SK-N-SH (cell line): ENCODE measurements around the gene GPR107. TPM values are rescaled to one million over a fixed set of nuclear protein-coding genes. Genes with fewer than 3 reads are reported as not detected.

Experiments used
- CTCF ChIA-PET: fragments of 300-600, 350-600 bp; formaldehyde crosslinking; extraction: SDS; loops from one replicate; lab custom pipeline; 2021; lab: Yijun Ruan, JAX
- POLR2A ChIA-PET: fragments of 350-600 bp; sonication (Branson Sonifier 250); formaldehyde crosslinking; extraction: SDS; loops from one replicate; lab custom pipeline; 2020; ENCODE audit warnings: antibody characterized with exemption, inconsistent platforms; lab: Yijun Ruan, JAX
- DNase-seq: peaks from one replicate; pipeline ENCODE4 v3.0.0; 2012
- H2AFZ ChIP-seq: fragments of 200-600 bp; sonication (generic); 2 replicates; pipeline ENCODE4 v1.8.1; 2016; ENCODE audit warnings: antibody characterized with exemption, mild to moderate bottlenecking, low read depth
- H3F3A ChIP-seq: fragments of 200-600 bp; sonication (generic); replicated peaks from 2 replicates; pipeline ENCODE3; 2016; ENCODE audit warnings: antibody characterized with exemption, mild to moderate bottlenecking; ENCODE audit not compliant: insufficient read depth
- H3K27ac ChIP-seq, 2 experiments: fragments of 200-500 bp in 1 of 2; fragments of 200-600 bp in 1 of 2; sonication (Bioruptor generic) in 1 of 2; sonication (generic), shearing (Covaris generic) in 1 of 2; 2 replicates each; pipeline versions ENCODE4 v1.5.1 to v1.6.1; 2014 to 2016; ENCODE audit warnings: low read depth in 2 of 2, inconsistent platforms in 1 of 2, low read length in 1 of 2, mild to moderate bottlenecking in 1 of 2, mixed read lengths in 1 of 2
- H3K27me3 ChIP-seq: fragments of 200-600 bp; sonication (generic), shearing (Covaris generic); 2 replicates; pipeline ENCODE4 v1.6.1; 2016; ENCODE audit warnings: mixed run types; ENCODE audit not compliant: insufficient read depth
- H3K36me3 ChIP-seq, 2 experiments: fragments of 200-500 bp in 1 of 2; fragments of 200-600 bp in 1 of 2; sonication (Bioruptor generic) in 1 of 2; sonication (generic) in 1 of 2; replicated peaks in 1 of 2; 2 replicates each; pipeline versions ENCODE3 to v1.5.1; 2014 to 2016; ENCODE audit warnings: low read length in 1 of 2, mild to moderate bottlenecking in 1 of 2; ENCODE audit not compliant: insufficient read depth in 2 of 2, control insufficient read depth in 1 of 2
- H3K4me1 ChIP-seq, 2 experiments: fragments of 200-500 bp in 1 of 2; fragments of 200-600 bp in 1 of 2; sonication (Bioruptor generic) in 1 of 2; sonication (generic), shearing (Covaris generic) in 1 of 2; 2 replicates each; pipeline versions ENCODE4 v1.5.1 to v1.6.1; 2014 to 2016; ENCODE audit warnings: low read depth in 1 of 2, low read length in 1 of 2, mixed run types in 1 of 2; ENCODE audit not compliant: insufficient read depth in 2 of 2, control insufficient read depth in 1 of 2
- H3K4me2 ChIP-seq: fragments of 200-600 bp; sonication (generic), shearing (Covaris generic); 2 replicates; pipeline ENCODE4 v1.6.1; 2017; ENCODE audit warnings: mixed run types
- H3K4me3 ChIP-seq, 2 experiments: fragments of 200-500 bp in 1 of 2; fragments of 200-600 bp in 1 of 2; sonication (Bioruptor generic) in 1 of 2; sonication (generic), shearing (Covaris generic) in 1 of 2; 2 replicates each; pipeline versions ENCODE4 v1.5.1 to v1.8.1; 2014 to 2016; ENCODE audit warnings: low read depth in 2 of 2, inconsistent platforms in 1 of 2, low read length in 1 of 2, mild to moderate bottlenecking in 1 of 2, mixed read lengths in 1 of 2, moderate library complexity in 1 of 2
- H3K79me2 ChIP-seq: fragments of 200-600 bp; sonication (generic); 2 replicates; pipeline ENCODE4 v1.8.1; 2017; ENCODE audit warnings: mild to moderate bottlenecking; ENCODE audit not compliant: insufficient read depth
- H3K9ac ChIP-seq: fragments of 200-600 bp; sonication (generic); 2 replicates; pipeline ENCODE4 v1.6.1; 2017; ENCODE audit warnings: mixed run types
- H3K9me2 ChIP-seq: fragments of 200-600 bp; sonication (generic); 2 replicates; pipeline ENCODE4 v1.6.1; 2017; ENCODE audit warnings: mixed run types
- H3K9me3 ChIP-seq: fragments of 200-600 bp; sonication (generic); 2 replicates; pipeline ENCODE4 v1.6.1; 2017; ENCODE audit warnings: mixed run types, mild to moderate bottlenecking, moderate library complexity
- H4K20me1 ChIP-seq: fragments of 200-600 bp; sonication (generic); 2 replicates; pipeline ENCODE4 v1.6.1; 2017; ENCODE audit warnings: mild to moderate bottlenecking, mixed run types; ENCODE audit not compliant: insufficient read depth
- ELF1 ChIP-seq: IDR thresholded peaks from 2 replicates; pipeline ENCODE4 v1.4.0; 2012
- EP300 ChIP-seq, 2 experiments: IDR thresholded peaks; 2 replicates each; pipeline versions ENCODE4 v1.4.0 to v1.6.1; 2012; ENCODE audit warnings: borderline replicate concordance in 1 of 2, low read depth in 1 of 2, low read length in 1 of 2
- FOSL2 ChIP-seq: IDR thresholded peaks from 2 replicates; pipeline ENCODE4 v1.4.0; 2012; ENCODE audit warnings: low read depth, mild to moderate bottlenecking, moderate library complexity, borderline replicate concordance
- GABPA ChIP-seq: IDR thresholded peaks from 2 replicates; pipeline ENCODE4 v1.4.0; 2012; ENCODE audit warnings: low read depth, mild to moderate bottlenecking
- JUND ChIP-seq: IDR thresholded peaks from 2 replicates; pipeline ENCODE4 v1.4.0; 2012
- RFX5 ChIP-seq: IDR thresholded peaks from 2 replicates; pipeline ENCODE4 v1.6.1; 2012; ENCODE audit warnings: mild to moderate bottlenecking, improper control_type of control experiment, low read length
- RXRA ChIP-seq: IDR thresholded peaks from 2 replicates; pipeline ENCODE4 v1.4.0; 2012; ENCODE audit warnings: low read depth, mild to moderate bottlenecking, borderline replicate concordance
- SIN3A ChIP-seq: IDR thresholded peaks from 2 replicates; pipeline ENCODE4 v1.6.1; 2012; ENCODE audit warnings: low read depth, mild to moderate bottlenecking, low read length, moderate library complexity, borderline replicate concordance
- TAF1 ChIP-seq: IDR thresholded peaks from 2 replicates; pipeline ENCODE4 v1.6.1; 2012; ENCODE audit warnings: low read depth, mild to moderate bottlenecking, low read length, moderate library complexity, borderline replicate concordance
- TCF12 ChIP-seq: IDR thresholded peaks from 2 replicates; pipeline ENCODE4 v1.4.0; 2012
- TEAD4 ChIP-seq: IDR thresholded peaks from 2 replicates; pipeline ENCODE4 v1.4.0; 2012; ENCODE audit warnings: mild to moderate bottlenecking, borderline replicate concordance; ENCODE audit not compliant: insufficient read depth
- USF2 ChIP-seq: fragments of 150-350 bp; IDR thresholded peaks from 2 replicates; pipeline ENCODE4 v1.6.1; 2017; ENCODE audit warnings: antibody characterized with exemption, low read length, low read depth, borderline replicate concordance
- YY1 ChIP-seq: IDR thresholded peaks from 2 replicates; pipeline ENCODE4 v1.4.0; 2012; ENCODE audit warnings: low read depth, mild to moderate bottlenecking
- WGBS: methylation state at CpG from one replicate; pipeline ENCODE4 v1.1.6; 2017; ENCODE audit warnings: low lambda C conversion rate; 5-methylcytosine and 5-hydroxymethylcytosine counted together
- polyA plus RNA-seq, 3 experiments: library from polyadenylated mRNA; depleted of rRNA; stranded (reverse); fragments of >200 nt; gene quantifications; 2 replicates each; pipeline ENCODE4 v1.2.3, GENCODE V29; 2012
- TF ChIP-seq, protein P1 (sequence below): IDR thresholded peaks from 2 replicates; pipeline ENCODE4 v1.4.0; 2012; ENCODE audit warnings: low read depth, borderline replicate concordance
- TF ChIP-seq, protein P2 (sequence below): IDR thresholded peaks from 2 replicates; pipeline ENCODE4 v1.4.0; 2012; ENCODE audit warnings: low read depth, borderline replicate concordance
- TF ChIP-seq, protein P3 (sequence below): IDR thresholded peaks from 2 replicates; pipeline ENCODE4; 2012
- TF ChIP-seq, protein P4 (sequence below): IDR thresholded peaks from 2 replicates; pipeline ENCODE4 v1.4.0; 2012; ENCODE audit warnings: low read depth
- TF ChIP-seq, protein P5 (sequence below): fragments of 150-350 bp; IDR thresholded peaks from 2 replicates; pipeline ENCODE4 v1.6.1; 2016; ENCODE audit warnings: mild to moderate bottlenecking, low read depth, low read length

Gene GPR107
- polyA plus RNA-seq, 1 of the 3 experiments (the other 2 are of a cell fraction), result 23.0 TPM

- 52% methylated on average over 9 of the region's 11 CpGs for WGBS
- H3K4me1 ChIP-seq, result peaks cover 21 to 25% of the 10 kb centered on the region in 2 experiments; a peak in 3 of 4 replicates
- peaks cover 7 to 13% of the 10 kb centered on the region in 2 experiments for H3K36me3 ChIP-seq
- no peaks in the 10 kb centered on the region; the same call in 1 of the 2 replicates for H3K79me2 ChIP-seq
- ChIA-PET CTCF (interaction anchor here (0.7 to 6.3 kb wide), 8 partner anchors 11 to 225 kb away, joined by 3 to 54 read pairs (median 4); no protein-coding TSS in a partner anchor), POLR2A (no interaction called here)
- peaks cover 10% of the 10 kb centered on the region for H3F3A ChIP-seq
- peak overlapping the region; percentile 39; the same call in 1 of the 2 replicates for H3K9ac ChIP-seq
- no peak overlapping the region; the same call in 1 of the 2 replicates for H2AFZ ChIP-seq
- no peaks in the 10 kb centered on the region for H3K9me3 ChIP-seq
- no peak overlapping the region for H3K4me3 ChIP-seq
- DNase-seq, result no peak
- no peaks in the 10 kb centered on the region for H3K9me2 ChIP-seq
- H3K27ac ChIP-seq, result peak overlapping the region; percentile 68 to 80
- H3K27me3 ChIP-seq, result no peaks in the 10 kb centered on the region
- peak; percentile 58; the same call in 1 of the 2 replicates for TF ChIP-seq FOSL2
- TF ChIP-seq ELF1, result no peak
- TF ChIP-seq, protein P1, sequence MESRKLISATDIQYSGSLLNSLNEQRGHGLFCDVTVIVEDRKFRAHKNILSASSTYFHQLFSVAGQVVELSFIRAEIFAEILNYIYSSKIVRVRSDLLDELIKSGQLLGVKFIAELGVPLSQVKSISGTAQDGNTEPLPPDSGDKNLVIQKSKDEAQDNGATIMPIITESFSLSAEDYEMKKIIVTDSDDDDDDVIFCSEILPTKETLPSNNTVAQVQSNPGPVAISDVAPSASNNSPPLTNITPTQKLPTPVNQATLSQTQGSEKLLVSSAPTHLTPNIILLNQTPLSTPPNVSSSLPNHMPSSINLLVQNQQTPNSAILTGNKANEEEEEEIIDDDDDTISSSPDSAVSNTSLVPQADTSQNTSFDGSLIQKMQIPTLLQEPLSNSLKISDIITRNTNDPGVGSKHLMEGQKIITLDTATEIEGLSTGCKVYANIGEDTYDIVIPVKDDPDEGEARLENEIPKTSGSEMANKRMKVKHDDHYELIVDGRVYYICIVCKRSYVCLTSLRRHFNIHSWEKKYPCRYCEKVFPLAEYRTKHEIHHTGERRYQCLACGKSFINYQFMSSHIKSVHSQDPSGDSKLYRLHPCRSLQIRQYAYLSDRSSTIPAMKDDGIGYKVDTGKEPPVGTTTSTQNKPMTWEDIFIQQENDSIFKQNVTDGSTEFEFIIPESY, result no peak
- TF ChIP-seq GABPA, result no peak
- TF ChIP-seq, protein P2, sequence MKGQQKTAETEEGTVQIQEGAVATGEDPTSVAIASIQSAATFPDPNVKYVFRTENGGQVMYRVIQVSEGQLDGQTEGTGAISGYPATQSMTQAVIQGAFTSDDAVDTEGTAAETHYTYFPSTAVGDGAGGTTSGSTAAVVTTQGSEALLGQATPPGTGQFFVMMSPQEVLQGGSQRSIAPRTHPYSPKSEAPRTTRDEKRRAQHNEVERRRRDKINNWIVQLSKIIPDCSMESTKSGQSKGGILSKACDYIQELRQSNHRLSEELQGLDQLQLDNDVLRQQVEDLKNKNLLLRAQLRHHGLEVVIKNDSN, result no peak
- TF ChIP-seq, protein P3, sequence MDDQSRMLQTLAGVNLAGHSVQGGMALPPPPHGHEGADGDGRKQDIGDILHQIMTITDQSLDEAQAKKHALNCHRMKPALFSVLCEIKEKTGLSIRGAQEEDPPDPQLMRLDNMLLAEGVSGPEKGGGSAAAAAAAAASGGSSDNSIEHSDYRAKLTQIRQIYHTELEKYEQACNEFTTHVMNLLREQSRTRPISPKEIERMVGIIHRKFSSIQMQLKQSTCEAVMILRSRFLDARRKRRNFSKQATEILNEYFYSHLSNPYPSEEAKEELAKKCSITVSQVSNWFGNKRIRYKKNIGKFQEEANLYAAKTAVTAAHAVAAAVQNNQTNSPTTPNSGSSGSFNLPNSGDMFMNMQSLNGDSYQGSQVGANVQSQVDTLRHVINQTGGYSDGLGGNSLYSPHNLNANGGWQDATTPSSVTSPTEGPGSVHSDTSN, result 0 out of 2 replicates have a peak, but pooled peaks have one; percentile 33
- TF ChIP-seq, protein P4, sequence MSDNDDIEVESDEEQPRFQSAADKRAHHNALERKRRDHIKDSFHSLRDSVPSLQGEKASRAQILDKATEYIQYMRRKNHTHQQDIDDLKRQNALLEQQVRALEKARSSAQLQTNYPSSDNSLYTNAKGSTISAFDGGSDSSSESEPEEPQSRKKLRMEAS, result peak; percentile 98
- no peak for TF ChIP-seq TAF1
- no peak for TF ChIP-seq USF2
- TF ChIP-seq RXRA, result no peak
- no peak for TF ChIP-seq RFX5
- no peak for TF ChIP-seq EP300 (IDR thresholded peaks at IDR 0.05; ENCODE audit: borderline replicate concordance in 1 of 2, low read depth in 1 of 2, low read length in 1 of 2)
- TF ChIP-seq, protein P5, sequence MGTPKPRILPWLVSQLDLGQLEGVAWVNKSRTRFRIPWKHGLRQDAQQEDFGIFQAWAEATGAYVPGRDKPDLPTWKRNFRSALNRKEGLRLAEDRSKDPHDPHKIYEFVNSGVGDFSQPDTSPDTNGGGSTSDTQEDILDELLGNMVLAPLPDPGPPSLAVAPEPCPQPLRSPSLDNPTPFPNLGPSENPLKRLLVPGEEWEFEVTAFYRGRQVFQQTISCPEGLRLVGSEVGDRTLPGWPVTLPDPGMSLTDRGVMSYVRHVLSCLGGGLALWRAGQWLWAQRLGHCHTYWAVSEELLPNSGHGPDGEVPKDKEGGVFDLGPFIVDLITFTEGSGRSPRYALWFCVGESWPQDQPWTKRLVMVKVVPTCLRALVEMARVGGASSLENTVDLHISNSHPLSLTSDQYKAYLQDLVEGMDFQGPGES, result no peak
- TF ChIP-seq TEAD4, result no peak
- no peak for TF ChIP-seq YY1
- TF ChIP-seq JUND, result peak; percentile 48; the same call in 1 of the 2 replicates
- 0 out of 2 replicates have a peak, but pooled peaks have one; percentile 37 for TF ChIP-seq SIN3A
- TF ChIP-seq TCF12, result peak; percentile 47; the same call in 1 of the 2 replicates
- no peaks in the 10 kb centered on the region for H4K20me1 ChIP-seq
- peak overlapping the region; percentile 31 for H3K4me2 ChIP-seq
These were observed 64.3 kb downstream of the GPR107 start for GRCh38 chr9:130117816-130118632.
